Parathyroid adenoma (tissue), 2 donors: ENCODE measurements around the gene ATM.

Source experiments
- H2AFZ ChIP-seq: fragments of 300-600 bp; sonication (generic); one replicate; pipeline ENCODE4 v1.7.0; 2017; ENCODE audit warnings: antibody characterized with exemption, mild to moderate bottlenecking
- H3K27ac ChIP-seq: fragments of 300-600 bp; sonication (generic); one replicate; pipeline ENCODE4 v1.7.0; 2017
- H3K27me3 ChIP-seq: fragments of 300-600 bp; sonication (generic); one replicate; pipeline ENCODE4 v1.7.0; 2017; ENCODE audit warnings: low read length; ENCODE audit not compliant: control insufficient read depth, insufficient read depth
- H3K36me3 ChIP-seq: fragments of 300-600 bp; sonication (generic); one replicate; pipeline ENCODE4 v1.7.0; 2017; ENCODE audit warnings: low read length; ENCODE audit not compliant: control insufficient read depth, insufficient read depth
- H3K4me1 ChIP-seq: fragments of 300-600 bp; sonication (generic); one replicate; pipeline ENCODE4 v1.7.0; 2017; ENCODE audit warnings: control low read depth
- H3K4me2 ChIP-seq: fragments of 300-600 bp; sonication (generic); one replicate; pipeline ENCODE4 v1.7.0; 2017; ENCODE audit warnings: low read length
- H3K4me3 ChIP-seq: fragments of 300-600 bp; sonication (generic); one replicate; pipeline ENCODE4 v1.7.0; 2017; ENCODE audit warnings: low read depth, low read length
- H3K79me2 ChIP-seq: fragments of 300-600 bp; sonication (generic); one replicate; pipeline ENCODE4 v1.7.0; 2017; ENCODE audit warnings: control low read depth
- H3K9ac ChIP-seq: fragments of 300-600 bp; sonication (generic); one replicate; pipeline ENCODE4 v1.7.0; 2017; ENCODE audit warnings: mild to moderate bottlenecking
- H3K9me3 ChIP-seq: fragments of 300-600 bp; sonication (generic); one replicate; pipeline ENCODE4 v1.7.0; 2017; ENCODE audit warnings: low read length; ENCODE audit not compliant: control insufficient read depth
- TF ChIP-seq, protein P1 (sequence below): fragments of 300-600 bp; sonication (generic); IDR thresholded peaks from one replicate; pipeline ENCODE4 v1.7.0; 2017; ENCODE audit warnings: antibody characterized with exemption, mild to moderate bottlenecking
- donor health status: primary hyperparathyroidism.

The ATM gene

DNA sequence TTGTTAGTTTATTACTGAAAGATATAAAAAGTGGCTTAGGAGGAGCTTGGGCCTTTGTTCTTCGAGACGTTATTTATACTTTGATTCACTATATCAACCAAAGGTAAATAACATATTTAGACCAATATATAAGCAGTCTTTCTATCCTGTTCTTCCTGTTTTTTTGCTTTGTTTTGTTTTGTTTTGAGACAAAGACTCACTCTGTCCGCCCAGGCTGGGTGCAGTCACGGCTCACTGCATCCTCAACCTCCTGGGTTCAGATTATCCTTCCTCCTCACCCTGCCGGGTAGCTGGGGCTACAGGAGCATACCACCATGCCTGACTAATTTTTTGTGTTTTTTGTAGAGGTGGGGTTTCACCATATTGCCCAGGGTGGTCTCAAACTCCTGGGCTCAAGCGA lies 66.8 kb downstream of the ATM start:
- Histone ChIP-seq H3K79me2 (no peaks in the 10 kb centered on the region), H3K27ac (no peak overlapping the region), H2AFZ (no peak overlapping the region), H3K36me3 (no peaks in the 10 kb centered on the region), H3K27me3 (no peaks in the 10 kb centered on the region), H3K4me1 (no peaks in the 10 kb centered on the region), H3K9ac (no peak overlapping the region), H3K4me2 (peak overlapping the region; percentile 26), H3K9me3 (no peaks in the 10 kb centered on the region), H3K4me3 (no peak overlapping the region)
- TF ChIP-seq, protein P1, sequence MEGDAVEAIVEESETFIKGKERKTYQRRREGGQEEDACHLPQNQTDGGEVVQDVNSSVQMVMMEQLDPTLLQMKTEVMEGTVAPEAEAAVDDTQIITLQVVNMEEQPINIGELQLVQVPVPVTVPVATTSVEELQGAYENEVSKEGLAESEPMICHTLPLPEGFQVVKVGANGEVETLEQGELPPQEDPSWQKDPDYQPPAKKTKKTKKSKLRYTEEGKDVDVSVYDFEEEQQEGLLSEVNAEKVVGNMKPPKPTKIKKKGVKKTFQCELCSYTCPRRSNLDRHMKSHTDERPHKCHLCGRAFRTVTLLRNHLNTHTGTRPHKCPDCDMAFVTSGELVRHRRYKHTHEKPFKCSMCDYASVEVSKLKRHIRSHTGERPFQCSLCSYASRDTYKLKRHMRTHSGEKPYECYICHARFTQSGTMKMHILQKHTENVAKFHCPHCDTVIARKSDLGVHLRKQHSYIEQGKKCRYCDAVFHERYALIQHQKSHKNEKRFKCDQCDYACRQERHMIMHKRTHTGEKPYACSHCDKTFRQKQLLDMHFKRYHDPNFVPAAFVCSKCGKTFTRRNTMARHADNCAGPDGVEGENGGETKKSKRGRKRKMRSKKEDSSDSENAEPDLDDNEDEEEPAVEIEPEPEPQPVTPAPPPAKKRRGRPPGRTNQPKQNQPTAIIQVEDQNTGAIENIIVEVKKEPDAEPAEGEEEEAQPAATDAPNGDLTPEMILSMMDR, result no peak

DNA sequence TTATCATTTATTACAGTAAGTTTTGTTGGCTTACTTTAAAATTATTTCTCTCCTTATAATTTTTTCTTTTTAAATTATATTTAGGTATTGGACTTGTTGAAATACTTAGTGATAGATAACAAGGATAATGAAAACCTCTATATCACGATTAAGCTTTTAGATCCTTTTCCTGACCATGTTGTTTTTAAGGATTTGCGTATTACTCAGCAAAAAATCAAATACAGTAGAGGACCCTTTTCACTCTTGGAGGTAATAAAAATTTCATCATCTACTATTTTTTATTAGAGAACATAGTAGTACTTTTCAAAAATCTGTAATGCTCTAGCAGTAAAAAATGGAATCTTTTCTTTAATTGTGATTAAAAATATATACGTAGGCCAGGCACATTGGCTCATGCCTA lies 70.4 kb downstream of the ATM start:
- Histone ChIP-seq H2AFZ (no peak overlapping the region), H3K4me3 (no peak overlapping the region), H3K4me1 (no peaks in the 10 kb centered on the region), H3K4me2 (no peak overlapping the region), H3K9ac (no peak overlapping the region), H3K36me3 (no peaks in the 10 kb centered on the region), H3K27me3 (no peaks in the 10 kb centered on the region), H3K9me3 (no peaks in the 10 kb centered on the region), H3K79me2 (no peaks in the 10 kb centered on the region), H3K27ac (no peak overlapping the region)
- TF ChIP-seq, protein P1, result no peak

DNA sequence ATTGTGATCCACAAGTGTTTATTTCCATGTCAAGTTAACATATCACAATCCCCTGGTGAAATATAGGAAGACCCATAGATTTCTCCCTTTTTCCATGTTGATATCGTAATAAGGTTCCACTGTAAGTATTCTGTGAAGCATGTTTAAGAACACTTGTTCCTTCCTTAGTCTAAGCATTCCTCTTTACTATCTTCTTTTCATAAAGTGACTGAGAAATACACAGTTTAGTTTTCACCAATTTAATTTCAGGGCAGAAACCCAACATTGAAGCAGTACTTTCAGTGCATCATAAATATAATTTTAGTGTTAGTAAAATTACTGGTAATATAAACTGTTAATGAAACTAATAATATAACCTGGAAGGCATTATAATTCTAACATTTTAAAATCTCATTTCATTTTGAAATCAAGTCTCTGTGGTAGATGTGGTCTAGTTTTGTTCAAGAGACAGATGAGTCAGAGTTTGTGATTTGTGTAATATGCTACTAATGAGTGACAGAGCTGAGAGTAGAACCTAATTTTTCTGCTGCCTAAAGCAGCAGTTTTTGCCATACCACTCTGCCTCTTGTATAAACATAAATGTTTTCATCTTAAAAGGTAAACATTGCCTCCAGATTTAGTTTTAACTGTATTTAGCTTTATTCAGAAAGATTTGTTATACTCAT lies 79.4 kb downstream of the ATM start:
- no peak overlapping the region for H2AFZ ChIP-seq
- H3K27me3 ChIP-seq, result no peaks in the 10 kb centered on the region
- H3K4me2 ChIP-seq, result no peak overlapping the region
- H3K4me1 ChIP-seq, result no peaks in the 10 kb centered on the region
- no peaks in the 10 kb centered on the region for H3K79me2 ChIP-seq
- TF ChIP-seq, protein P1, result no peak
- H3K36me3 ChIP-seq, result no peaks in the 10 kb centered on the region
- no peaks in the 10 kb centered on the region for H3K9me3 ChIP-seq
- no peak overlapping the region for H3K27ac ChIP-seq
- no peak overlapping the region for H3K9ac ChIP-seq
- no peak overlapping the region for H3K4me3 ChIP-seq

DNA sequence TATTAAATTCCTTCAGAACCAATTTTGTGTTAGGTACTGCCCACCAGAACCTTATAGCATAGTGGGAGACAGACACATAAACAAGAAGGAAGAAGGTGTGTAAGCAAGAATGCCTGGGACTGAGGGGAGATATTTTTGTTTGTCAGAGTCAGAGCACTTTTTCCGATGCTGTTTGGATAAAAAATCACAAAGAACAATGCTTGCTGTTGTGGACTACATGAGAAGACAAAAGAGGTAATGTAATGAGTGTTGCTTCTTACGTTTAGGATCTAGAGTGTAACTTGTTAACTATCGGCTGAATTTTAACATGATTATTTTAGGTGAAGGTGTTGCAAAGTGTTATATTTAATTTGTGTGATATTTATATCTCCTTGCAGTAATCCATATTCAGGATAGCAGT lies 84.9 kb downstream of the ATM start:
- Histone ChIP-seq H3K27ac (no peak overlapping the region), H3K9ac (no peak overlapping the region), H3K9me3 (no peaks in the 10 kb centered on the region), H2AFZ (no peak overlapping the region), H3K4me3 (no peak overlapping the region), H3K4me2 (no peak overlapping the region), H3K79me2 (no peaks in the 10 kb centered on the region), H3K27me3 (no peaks in the 10 kb centered on the region), H3K36me3 (no peaks in the 10 kb centered on the region), H3K4me1 (no peaks in the 10 kb centered on the region)
- TF ChIP-seq, protein P1, result no peak

DNA sequence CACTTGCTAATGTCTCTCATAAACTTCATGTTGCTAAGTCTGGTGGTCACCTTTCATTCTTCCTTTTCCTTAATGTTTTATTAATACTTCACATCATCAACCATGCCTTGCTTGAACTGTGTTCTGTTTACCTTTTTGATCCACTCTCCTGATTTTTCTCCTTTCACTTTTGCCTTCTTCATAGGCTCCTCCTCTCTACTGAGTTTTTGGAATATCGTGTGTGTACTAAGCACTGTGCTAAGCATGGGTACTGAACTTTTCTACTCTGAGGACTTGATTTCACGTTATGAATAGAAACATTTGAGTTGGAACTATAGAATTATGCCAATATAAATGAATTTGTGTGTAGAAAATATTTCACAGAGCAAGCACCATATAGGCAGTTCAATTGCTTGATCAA lies 90.6 kb downstream of the ATM start:
- TF ChIP-seq, protein P1, result no peak
- Histone ChIP-seq H3K27ac (no peak overlapping the region), H3K4me1 (no peaks in the 10 kb centered on the region), H3K79me2 (no peaks in the 10 kb centered on the region), H3K9ac (no peak overlapping the region), H2AFZ (no peak overlapping the region), H3K4me2 (no peak overlapping the region), H3K4me3 (no peak overlapping the region), H3K36me3 (no peaks in the 10 kb centered on the region), H3K9me3 (no peaks in the 10 kb centered on the region), H3K27me3 (no peaks in the 10 kb centered on the region)
